HEK293 (cell line): Measurements from ENCODE around the gene SH2D2A.
A peak's percentile ranks its signal among the peaks of the same experiment; 100 is the strongest.

Source experiments
- CTCF ChIA-PET: fragments of 350-600 bp; formaldehyde crosslinking; extraction: SDS; loops from one replicate; lab custom pipeline; 2021; ENCODE audit warnings: antibody characterized with exemption; lab: Yijun Ruan, JAX
- POLR2A ChIA-PET: fragments of 300-600 bp; formaldehyde crosslinking; extraction: SDS; loops from one replicate; lab custom pipeline; 2020; ENCODE audit warnings: antibody characterized with exemption, inconsistent platforms; lab: Yijun Ruan, JAX
- H3K27ac ChIP-seq: fragments of 200-500 bp; sonication (Bioruptor generic); 2 replicates; pipeline ENCODE4 v1.5.1; 2014; ENCODE audit warnings: low read depth, low read length, control low read depth, inconsistent platforms; ENCODE audit errors: extremely low read depth
- H3K36me3 ChIP-seq, 2 experiments: fragments of 200-500 bp in 1 of 2; sonication (Bioruptor generic) in 1 of 2; 1 replicate in 1 of 2; 2 replicates in 1 of 2; pipeline ENCODE4 v1.5.1; 2014 to 2017; ENCODE audit warnings: inconsistent platforms in 2 of 2, low read length in 2 of 2; ENCODE audit not compliant: control insufficient read depth in 2 of 2, insufficient read depth in 1 of 2
- H3K4me1 ChIP-seq: fragments of 200-500 bp; sonication (Bioruptor generic); 2 replicates; pipeline ENCODE4 v1.5.1; 2014; ENCODE audit warnings: mild to moderate bottlenecking, low read length, inconsistent platforms; ENCODE audit not compliant: control insufficient read depth, insufficient read depth
- H3K4me3 ChIP-seq: 2 replicates; pipeline ENCODE4 v1.5.1; 2011; ENCODE audit warnings: low read depth, mild to moderate bottlenecking, control low read depth, low read length, moderate library complexity
- H3K9me3 ChIP-seq: fragments of 200-500 bp; sonication (Bioruptor generic); 2 replicates; pipeline ENCODE4 v1.5.1; 2014; ENCODE audit warnings: low read depth, low read length, inconsistent platforms; ENCODE audit not compliant: control insufficient read depth, insufficient read depth
- KLF16 ChIP-seq: fragments of 450-650 bp; formaldehyde crosslinking; IDR thresholded peaks from 2 replicates; pipeline ENCODE4 v1.5.1; 2017; ENCODE audit warnings: missing biosample characterization, missing genetic modification characterization
- PRDM1 ChIP-seq: fragments of 450-650 bp; formaldehyde crosslinking; IDR thresholded peaks from 2 replicates; pipeline ENCODE4; 2016; ENCODE audit warnings: missing biosample characterization, missing genetic modification characterization
- SCRT2 ChIP-seq: fragments of 450-650 bp; formaldehyde crosslinking; IDR thresholded peaks from 2 replicates; pipeline ENCODE4 v1.5.1; 2016; ENCODE audit warnings: missing biosample characterization, missing genetic modification characterization
- SP3 ChIP-seq: fragments of 450-650 bp; formaldehyde crosslinking; IDR thresholded peaks from 2 replicates; pipeline ENCODE4 v1.5.1; 2016; ENCODE audit warnings: missing biosample characterization, missing genetic modification characterization
- YY2 ChIP-seq: fragments of 450-650 bp; formaldehyde crosslinking; IDR thresholded peaks from 2 replicates; pipeline ENCODE4 v1.5.1; 2016; ENCODE audit warnings: missing biosample characterization, missing genetic modification characterization
- ZBTB8A ChIP-seq: fragments of 450-650 bp; formaldehyde crosslinking; IDR thresholded peaks from 2 replicates; pipeline ENCODE4 v1.5.1; 2016; ENCODE audit warnings: missing biosample characterization, missing genetic modification characterization
- ZNF23 ChIP-seq: fragments of 450-650 bp; formaldehyde crosslinking; IDR thresholded peaks from 2 replicates; pipeline ENCODE4 v1.5.1; 2016; ENCODE audit warnings: missing biosample characterization, missing genetic modification characterization, borderline replicate concordance
- ZNF341 ChIP-seq: fragments of 450-650 bp; formaldehyde crosslinking; IDR thresholded peaks from 2 replicates; pipeline ENCODE4; 2016; ENCODE audit warnings: low read depth, missing biosample characterization, missing genetic modification characterization
- ZNF354C ChIP-seq: fragments of 450-650 bp; formaldehyde crosslinking; IDR thresholded peaks from 2 replicates; pipeline ENCODE4 v1.5.1; 2016; ENCODE audit warnings: missing biosample characterization, missing genetic modification characterization, low read depth, borderline replicate concordance
- ZNF404 ChIP-seq: fragments of 450-650 bp; formaldehyde crosslinking; IDR thresholded peaks from 2 replicates; pipeline ENCODE4 v1.5.1; 2017; ENCODE audit warnings: missing biosample characterization, missing genetic modification characterization
- ZNF423 ChIP-seq: fragments of 450-650 bp; formaldehyde crosslinking; IDR thresholded peaks from 2 replicates; pipeline ENCODE4 v1.5.1; 2016; ENCODE audit warnings: missing biosample characterization, missing genetic modification characterization
- ZNF561 ChIP-seq: fragments of 450-650 bp; IDR thresholded peaks from 2 replicates; pipeline ENCODE4 v1.5.1; 2018; ENCODE audit warnings: missing biosample characterization, missing genetic modification characterization, borderline replicate concordance
- ZNF654 ChIP-seq: fragments of 450-650 bp; formaldehyde crosslinking; IDR thresholded peaks from 2 replicates; pipeline ENCODE4 v1.5.1; 2016; ENCODE audit warnings: low read depth, missing biosample characterization, missing genetic modification characterization
- ZSCAN23 ChIP-seq: fragments of 450-650 bp; formaldehyde crosslinking; IDR thresholded peaks from 2 replicates; pipeline ENCODE4 v1.5.1; 2016; ENCODE audit warnings: missing biosample characterization, missing genetic modification characterization
- TF ChIP-seq, protein P1 (sequence below): fragments of 450-650 bp; formaldehyde crosslinking; optimal IDR thresholded peaks from 2 replicates; pipeline ENCODE3; 2016; ENCODE audit warnings: missing biosample characterization, mild to moderate bottlenecking, missing genetic modification characterization
- TF ChIP-seq, protein P2 (sequence below): fragments of 450-650 bp; formaldehyde crosslinking; IDR thresholded peaks from 2 replicates; pipeline ENCODE4 v1.5.1; 2016; ENCODE audit warnings: missing biosample characterization, missing genetic modification characterization
- TF ChIP-seq, protein P3 (sequence below): fragments of 450-650 bp; formaldehyde crosslinking; IDR thresholded peaks from 2 replicates; pipeline ENCODE4; 2016; ENCODE audit warnings: missing biosample characterization, missing genetic modification characterization
- TF ChIP-seq, protein P4 (sequence below): fragments of 450-650 bp; formaldehyde crosslinking; IDR thresholded peaks from 2 replicates; pipeline ENCODE4 v1.5.1; 2016; ENCODE audit warnings: missing biosample characterization, missing genetic modification characterization

SH2D2A gene

GRCh38 chr1:156828400-156829124 lies 11.9 kb upstream of the SH2D2A start (continued):
- TF ChIP-seq, protein P1, sequence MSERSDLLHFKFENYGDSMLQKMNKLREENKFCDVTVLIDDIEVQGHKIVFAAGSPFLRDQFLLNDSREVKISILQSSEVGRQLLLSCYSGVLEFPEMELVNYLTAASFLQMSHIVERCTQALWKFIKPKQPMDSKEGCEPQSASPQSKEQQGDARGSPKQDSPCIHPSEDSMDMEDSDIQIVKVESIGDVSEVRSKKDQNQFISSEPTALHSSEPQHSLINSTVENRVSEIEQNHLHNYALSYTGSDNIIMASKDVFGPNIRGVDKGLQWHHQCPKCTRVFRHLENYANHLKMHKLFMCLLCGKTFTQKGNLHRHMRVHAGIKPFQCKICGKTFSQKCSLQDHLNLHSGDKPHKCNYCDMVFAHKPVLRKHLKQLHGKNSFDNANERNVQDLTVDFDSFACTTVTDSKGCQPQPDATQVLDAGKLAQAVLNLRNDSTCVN (tag by site-specific recombination): no peak
- TF ChIP-seq ZSCAN23 (tag by site-specific recombination): no peak
- TF ChIP-seq ZNF23: no peak
- TF ChIP-seq PRDM1 (tag by site-specific recombination): no peak
- TF ChIP-seq ZNF341 (tag by site-specific recombination): no peak
- no peak for TF ChIP-seq ZNF354C (tag by site-specific recombination)
- no peak for TF ChIP-seq ZNF423 (tag by site-specific recombination)
- no peak for TF ChIP-seq ZBTB8A (tag by site-specific recombination)
- no peak for TF ChIP-seq SP3 (tag by site-specific recombination)
- TF ChIP-seq ZNF561: no peak
- TF ChIP-seq, protein P2, sequence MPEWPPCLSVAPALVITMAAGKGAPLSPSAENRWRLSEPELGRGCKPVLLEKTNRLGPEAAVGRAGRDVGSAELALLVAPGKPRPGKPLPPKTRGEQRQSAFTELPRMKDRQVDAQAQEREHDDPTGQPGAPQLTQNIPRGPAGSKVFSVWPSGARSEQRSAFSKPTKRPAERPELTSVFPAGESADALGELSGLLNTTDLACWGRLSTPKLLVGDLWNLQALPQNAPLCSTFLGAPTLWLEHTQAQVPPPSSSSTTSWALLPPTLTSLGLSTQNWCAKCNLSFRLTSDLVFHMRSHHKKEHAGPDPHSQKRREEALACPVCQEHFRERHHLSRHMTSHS (tag by site-specific recombination): no peak
- no peak for TF ChIP-seq YY2 (tag by site-specific recombination)
- TF ChIP-seq ZNF654 (tag by site-specific recombination): no peak
- no peak for TF ChIP-seq ZNF404 (tag by site-specific recombination)
- TF ChIP-seq, all 188 proteins: peak for 0

DNA sequence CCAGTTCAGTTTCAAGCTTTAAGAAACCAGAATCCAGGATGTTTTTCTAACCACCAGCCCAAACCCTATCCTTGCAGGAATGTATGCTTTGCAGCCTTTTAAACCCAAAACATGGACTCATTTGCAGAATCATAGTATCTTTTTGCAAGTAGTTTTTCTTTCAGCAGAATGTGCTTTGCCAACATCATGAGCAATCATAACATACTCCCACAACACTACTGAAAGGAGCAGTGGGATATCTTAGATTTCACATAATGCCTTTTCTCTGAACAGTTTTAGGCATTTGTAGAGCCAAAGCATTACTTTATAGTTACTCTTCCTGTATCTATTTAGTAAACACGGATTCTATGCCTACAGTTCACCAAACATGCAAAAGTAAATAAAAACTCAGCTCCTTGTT lies 10.0 kb upstream of the SH2D2A start:
- Histone ChIP-seq H3K36me3 (no peaks in the 10 kb centered on the region), H3K4me1 (no peaks in the 10 kb centered on the region), H3K9me3 (no peaks in the 10 kb centered on the region), H3K4me3 (no peak overlapping the region), H3K27ac (no peak overlapping the region)
- POLR2A ChIA-PET: no interaction called here
- TF ChIP-seq KLF16 (tag by site-specific recombination): no peak
- CTCF ChIA-PET: interaction anchor here (0.6 to 4.4 kb wide), 11 partner anchors 11 to 330 kb away, joined by 3 to 44 read pairs (median 4); partner anchors contain the start of gene NTRK1

DNA sequence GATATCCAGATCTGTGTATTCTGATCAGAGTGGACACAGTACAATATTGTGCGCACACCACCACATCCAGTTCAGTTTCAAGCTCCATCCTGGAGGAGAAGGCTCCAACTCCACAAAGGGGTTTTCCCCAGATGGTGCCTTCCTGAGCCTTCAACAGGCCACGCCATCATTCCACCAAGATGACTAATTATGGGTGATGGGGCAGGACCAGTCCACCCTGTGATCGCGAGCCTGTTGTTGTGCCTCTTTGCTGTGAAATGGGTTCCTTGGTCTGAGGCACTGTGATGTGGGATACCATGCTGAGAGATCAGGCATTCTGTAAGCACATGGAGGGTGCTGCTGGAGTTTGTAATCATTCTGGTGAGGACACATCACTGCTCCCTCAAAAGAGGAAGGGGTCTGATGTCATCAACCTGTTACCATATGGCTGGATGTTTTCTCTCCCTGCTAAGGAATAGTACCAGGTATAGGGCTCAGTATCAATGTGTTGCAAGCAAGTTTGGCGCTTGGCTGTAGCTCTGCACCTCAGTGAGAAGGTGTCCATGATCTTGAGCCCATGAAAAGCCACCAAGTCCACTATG lies 6.7 kb upstream of the SH2D2A start:
- no peaks in the 10 kb centered on the region for H3K4me1 ChIP-seq
- no peaks in the 10 kb centered on the region for H3K36me3 ChIP-seq
- ChIA-PET POLR2A (interaction anchor here (1.2 kb wide), 1 partner anchor 94 kb away, joined by 3 read pairs; the partner anchor contains the start of gene ISG20L2), CTCF (interaction anchor here (2.0 to 2.6 kb wide), 2 partner anchors 37 to 67 kb away, joined by 9 to 12 read pairs; partner anchors contain the start of gene NTRK1)
- H3K9me3 ChIP-seq: no peaks in the 10 kb centered on the region
- H3K4me3 ChIP-seq: no peak overlapping the region
- TF ChIP-seq, protein P3, sequence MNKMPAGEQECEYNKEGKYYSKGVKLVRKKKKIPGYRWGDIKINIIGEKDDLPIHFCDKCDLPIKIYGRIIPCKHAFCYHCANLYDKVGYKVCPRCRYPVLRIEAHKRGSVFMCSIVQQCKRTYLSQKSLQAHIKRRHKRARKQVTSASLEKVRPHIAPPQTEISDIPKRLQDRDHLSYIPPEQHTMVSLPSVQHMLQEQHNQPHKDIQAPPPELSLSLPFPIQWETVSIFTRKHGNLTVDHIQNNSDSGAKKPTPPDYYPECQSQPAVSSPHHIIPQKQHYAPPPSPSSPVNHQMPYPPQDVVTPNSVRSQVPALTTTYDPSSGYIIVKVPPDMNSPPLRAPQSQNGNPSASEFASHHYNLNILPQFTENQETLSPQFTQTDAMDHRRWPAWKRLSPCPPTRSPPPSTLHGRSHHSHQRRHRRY: no peak
- peak; percentile 94 for TF ChIP-seq SCRT2 (tag by site-specific recombination)
- TF ChIP-seq, protein P4, sequence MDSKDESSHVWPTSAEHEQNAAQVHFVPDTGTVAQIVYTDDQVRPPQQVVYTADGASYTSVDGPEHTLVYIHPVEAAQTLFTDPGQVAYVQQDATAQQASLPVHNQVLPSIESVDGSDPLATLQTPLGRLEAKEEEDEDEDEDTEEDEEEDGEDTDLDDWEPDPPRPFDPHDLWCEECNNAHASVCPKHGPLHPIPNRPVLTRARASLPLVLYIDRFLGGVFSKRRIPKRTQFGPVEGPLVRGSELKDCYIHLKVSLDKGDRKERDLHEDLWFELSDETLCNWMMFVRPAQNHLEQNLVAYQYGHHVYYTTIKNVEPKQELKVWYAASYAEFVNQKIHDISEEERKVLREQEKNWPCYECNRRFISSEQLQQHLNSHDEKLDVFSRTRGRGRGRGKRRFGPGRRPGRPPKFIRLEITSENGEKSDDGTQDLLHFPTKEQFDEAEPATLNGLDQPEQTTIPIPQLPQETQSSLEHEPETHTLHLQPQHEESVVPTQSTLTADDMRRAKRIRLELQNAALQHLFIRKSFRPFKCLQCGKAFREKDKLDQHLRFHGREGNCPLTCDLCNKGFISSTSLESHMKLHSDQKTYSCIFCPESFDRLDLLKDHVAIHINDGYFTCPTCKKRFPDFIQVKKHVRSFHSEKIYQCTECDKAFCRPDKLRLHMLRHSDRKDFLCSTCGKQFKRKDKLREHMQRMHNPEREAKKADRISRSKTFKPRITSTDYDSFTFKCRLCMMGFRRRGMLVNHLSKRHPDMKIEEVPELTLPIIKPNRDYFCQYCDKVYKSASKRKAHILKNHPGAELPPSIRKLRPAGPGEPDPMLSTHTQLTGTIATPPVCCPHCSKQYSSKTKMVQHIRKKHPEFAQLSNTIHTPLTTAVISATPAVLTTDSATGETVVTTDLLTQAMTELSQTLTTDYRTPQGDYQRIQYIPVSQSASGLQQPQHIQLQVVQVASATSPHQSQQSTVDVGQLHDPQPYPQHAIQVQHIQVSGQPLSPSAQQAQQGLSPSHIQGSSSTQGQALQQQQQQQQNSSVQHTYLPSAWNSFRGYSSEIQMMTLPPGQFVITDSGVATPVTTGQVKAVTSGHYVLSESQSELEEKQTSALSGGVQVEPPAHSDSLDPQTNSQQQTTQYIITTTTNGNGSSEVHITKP (tag by site-specific recombination): peak; percentile 45
- H3K27ac ChIP-seq: no peak overlapping the region
